Measurements from ENCODE around the gene NPR1. TPM values are rescaled to one million over a fixed set of nuclear protein-coding genes. Genes with fewer than 3 reads are reported as not detected.
"Not testable (repeated sequence)": the region's sequence is repeated elsewhere in the genome, so short reads cannot be mapped to it uniquely, and the experiment has no call there.

NPR1 gene
- total RNA-seq, 1 donor from 2014 or later, result 1.8 TPM

DNA sequence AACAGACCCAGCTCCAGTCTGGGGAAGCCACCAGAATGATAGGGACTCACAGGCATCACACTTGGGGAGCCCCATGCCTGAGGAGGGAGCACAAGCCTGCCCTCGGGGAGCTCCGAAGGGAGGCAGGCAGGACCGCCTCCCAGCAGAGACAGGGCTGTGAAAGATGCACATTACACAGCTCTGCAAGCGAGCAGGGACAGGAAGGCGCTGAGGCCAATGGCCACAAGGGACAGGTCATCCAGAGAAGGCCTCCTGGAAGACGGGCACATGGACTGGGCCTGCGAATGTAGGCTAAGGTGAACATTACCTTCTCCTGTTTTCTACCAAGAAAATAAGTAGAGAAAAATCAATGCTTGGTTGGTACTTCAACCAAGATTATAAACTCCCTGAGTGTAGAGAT, 4.2 kb downstream of the NPR1 start:
- ATAC-seq, result no peak

- ATAC-seq, result peak; percentile 52
Measured at GRCh38 chr1:153683854-153684253, 5.4 kb downstream of the NPR1 start.

DNA sequence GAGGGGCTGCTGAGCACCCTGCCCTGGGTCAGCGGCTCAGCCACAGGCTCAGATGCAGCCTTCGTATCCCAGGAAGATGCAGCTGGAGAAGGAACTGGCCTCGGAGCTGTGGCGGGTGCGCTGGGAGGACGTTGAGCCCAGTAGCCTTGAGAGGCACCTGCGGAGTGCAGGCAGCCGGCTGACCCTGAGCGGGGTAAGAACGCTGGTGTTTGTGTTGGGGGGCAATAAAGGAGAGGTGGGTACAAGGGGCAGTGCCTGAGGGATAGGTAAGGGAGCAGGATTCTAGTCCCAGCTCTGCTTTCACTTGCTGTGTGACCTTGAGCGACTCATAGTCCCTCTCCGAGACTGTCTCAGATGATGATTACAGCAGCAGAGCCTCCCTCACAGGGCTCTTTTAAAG, 6.4 kb downstream of the NPR1 start:
- ATAC-seq, result no peak

- ATAC-seq, result no peak
Measured at GRCh38 chr1:153685544-153686340, 7.3 kb downstream of the NPR1 start.

DNA sequence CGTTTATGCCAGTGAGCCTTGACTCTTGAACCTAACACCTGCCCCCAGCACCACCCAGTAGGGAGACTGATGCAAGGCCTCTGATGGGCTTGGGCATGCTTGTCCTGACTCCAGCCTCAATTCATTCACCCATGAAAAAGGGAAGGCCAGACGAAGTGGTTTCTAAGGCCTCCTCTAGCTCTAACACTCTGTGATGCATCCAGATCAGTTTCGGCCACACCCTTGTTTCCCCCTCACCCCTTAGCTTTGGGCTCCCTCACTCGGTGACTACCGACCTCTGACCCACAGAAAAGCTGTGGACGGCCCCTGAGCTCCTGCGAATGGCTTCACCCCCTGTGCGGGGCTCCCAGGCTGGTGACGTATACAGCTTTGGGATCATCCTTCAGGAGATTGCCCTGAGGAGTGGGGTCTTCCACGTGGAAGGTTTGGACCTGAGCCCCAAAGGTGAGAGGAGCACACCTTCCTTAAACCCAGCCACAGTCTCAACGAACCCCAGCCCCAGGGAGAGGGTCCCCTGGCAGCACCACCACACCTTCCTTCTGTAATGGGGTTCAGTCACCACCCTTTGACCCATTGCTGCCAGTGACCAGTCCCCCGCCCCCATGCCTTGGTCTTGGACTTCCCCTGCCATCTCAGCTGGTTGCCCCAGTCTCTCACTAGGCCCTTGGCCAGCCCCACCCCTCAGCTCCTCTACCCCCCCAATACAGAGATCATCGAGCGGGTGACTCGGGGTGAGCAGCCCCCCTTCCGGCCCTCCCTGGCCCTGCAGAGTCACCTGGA, 9.0 kb downstream of the NPR1 start:
- ATAC-seq, result no peak

DNA sequence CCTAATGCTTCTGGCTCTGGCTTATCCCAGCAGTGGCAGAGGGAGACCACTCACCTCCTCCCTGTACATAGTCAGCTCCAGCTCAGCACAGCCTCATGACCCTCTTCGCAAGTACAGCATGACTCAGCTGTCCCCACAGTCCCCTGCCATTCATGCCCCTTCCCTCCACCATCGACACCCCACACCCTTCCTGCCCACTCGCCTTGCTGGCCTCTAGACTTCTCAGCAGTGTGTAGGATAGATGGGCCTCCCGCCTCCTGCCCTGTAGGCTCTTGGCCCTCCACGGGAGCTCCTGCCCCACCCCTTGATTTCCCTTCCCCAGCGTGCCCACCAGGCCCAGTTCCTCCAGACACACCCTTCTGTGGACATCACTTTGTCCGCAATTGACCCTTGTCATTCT, 9.8 kb downstream of the NPR1 start:
- no peak for ATAC-seq

DNA sequence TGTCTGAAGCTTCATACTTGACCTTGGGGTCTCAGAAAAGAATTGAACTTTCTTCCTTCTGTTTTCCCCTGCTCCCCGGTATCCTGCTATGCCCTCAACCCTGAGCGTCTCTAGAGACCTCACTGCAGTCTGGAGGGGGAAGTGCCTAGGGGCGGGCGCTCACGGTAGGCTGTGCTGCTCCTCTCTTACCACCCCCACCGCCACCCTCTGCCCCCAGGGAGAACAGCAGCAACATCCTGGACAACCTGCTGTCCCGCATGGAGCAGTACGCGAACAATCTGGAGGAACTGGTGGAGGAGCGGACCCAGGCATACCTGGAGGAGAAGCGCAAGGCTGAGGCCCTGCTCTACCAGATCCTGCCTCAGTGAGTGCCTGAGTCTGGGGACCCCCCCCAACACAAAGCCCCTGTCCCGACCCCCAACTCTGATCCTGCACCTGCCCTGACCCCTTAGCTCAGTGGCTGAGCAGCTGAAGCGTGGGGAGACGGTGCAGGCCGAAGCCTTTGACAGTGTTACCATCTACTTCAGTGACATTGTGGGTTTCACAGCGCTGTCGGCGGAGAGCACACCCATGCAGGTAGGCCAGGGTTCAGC, 10.3 kb downstream of the NPR1 start:
- ATAC-seq, result no peak

- no peak for ATAC-seq
Measured at GRCh38 chr1:153693466-153693865, 15.0 kb downstream of the NPR1 start.

GRCh38 chr1:153696741-153697140, 18.3 kb downstream of the NPR1 start:
- ATAC-seq, result no peak

DNA sequence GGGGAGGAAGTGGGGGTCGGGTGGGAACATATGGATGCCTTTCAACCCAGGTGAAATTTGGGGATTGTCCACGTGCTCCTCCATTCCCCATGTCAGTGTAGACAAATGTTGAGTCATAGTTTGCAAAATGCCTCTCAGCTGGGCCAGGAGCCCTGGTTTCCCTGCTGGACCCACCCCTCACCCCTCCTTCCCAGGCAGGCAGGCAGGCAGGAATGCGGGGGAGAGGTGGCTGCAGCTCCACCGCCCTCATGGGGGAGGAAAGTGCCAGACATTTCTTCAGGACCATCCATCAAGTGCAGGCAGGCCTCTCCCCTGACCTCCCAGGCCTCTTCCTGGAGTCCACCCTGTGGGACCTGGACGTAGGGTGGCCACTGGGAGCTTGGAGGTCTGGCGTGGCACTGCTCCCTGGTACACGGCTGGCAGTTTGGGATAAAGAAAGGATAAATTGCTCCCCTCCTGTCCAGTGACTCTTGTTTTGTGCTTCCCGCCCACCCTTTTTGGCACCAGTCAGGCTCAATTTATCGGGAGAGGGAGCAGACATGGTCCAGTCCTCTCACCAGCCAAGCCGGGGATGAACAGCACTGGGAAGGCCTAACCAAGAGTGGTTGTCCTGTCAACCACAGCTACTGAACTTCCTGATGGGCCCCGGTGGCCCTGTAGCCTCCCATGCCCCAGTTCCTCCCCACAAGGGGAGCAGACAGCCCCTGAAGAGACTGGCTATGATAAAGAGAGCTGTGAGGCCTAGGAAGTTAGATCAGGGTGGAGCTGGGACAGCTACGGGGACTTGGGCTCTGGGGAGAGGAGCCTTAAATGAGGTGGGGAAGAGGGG, 18.9 kb downstream of the NPR1 start:
- peak; percentile 33 for ATAC-seq

- ATAC-seq, result peak; percentile 65
Measured at GRCh38 chr1:153698020-153698922, 19.8 kb downstream of the NPR1 start.

DNA sequence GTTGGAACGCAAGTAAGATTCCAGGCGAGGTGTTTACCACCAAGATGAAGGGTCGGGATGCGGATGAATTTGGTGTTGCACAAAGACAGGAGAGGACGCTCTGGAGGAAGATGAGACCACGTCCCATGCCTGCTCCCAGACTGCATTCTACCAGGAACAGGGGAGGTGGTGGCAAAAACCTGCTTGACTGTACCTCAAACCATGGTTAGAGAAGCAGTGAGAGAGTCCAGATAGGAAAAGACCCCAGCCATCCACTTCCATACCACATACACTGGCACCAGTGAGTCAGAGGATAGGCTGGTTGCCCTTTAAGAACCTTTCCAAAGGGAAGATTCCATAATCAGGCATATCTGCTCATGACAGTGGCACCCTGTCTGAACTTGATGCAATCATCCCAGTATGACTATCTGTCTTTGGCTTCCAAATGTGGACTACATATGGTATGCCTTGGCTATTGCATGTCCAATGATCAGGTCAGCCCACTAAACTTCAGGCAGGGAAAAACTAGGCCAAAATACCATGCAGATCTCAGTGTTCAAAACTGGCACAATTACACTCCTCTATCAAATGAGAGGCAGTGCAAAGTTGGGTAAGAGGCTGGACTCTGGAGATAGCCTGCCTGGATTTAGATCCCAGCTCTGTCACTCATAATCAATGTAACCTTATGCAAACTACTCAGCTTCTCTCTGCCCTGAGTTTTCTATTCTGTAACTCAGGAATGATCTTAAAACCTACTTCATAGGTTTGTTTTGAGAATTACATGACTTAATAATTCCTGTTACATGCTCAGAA, 20.6 kb downstream of the NPR1 start:
- ATAC-seq, result no peak

DNA sequence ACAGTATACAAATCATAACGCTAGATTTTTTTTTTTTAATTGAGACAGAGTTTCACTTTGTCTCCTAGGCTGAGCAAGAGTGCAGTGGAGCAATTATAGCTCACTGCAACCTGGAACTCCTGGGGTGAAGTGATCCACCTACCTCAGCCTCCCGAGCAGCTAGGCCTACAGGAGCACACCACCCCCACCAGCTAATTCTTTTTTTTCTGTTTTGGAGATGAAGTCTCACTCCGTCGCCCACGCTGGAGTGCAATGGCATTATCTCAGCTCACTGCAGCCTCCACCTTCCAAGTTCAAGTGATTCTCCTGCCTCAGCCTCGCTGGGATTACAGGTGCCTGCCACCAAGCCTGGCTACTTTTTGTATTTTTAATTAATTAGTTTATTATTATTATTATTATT, 21.3 kb downstream of the NPR1 start:
- no peak for ATAC-seq

- no peak for ATAC-seq
Measured at GRCh38 chr1:153705484-153705883, 27.0 kb downstream of the NPR1 start.

GRCh38 chr1:153711026-153711425, 32.5 kb downstream of the NPR1 start:
- ATAC-seq, result no peak

DNA sequence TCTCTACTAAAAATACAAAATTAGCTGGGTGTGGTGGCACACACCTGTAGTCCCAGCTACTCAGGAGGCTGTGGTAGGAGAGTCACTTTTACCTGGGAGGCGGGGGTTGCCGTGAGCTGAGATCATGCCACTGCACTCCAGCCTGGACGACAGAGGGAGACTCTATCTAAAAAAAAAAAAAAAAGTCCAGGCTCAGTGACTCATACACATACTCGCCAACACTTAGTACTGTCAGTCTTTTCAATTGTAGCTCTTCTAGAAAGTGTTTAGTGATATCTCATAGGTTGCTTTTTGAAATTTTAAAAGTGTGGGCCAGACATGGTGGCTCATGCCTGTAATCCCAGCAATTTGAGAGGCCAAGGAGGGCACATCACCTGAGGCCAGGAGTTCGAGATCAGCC, 37.7 kb downstream of the NPR1 start:
- not testable (repeated sequence) for ATAC-seq

DNA sequence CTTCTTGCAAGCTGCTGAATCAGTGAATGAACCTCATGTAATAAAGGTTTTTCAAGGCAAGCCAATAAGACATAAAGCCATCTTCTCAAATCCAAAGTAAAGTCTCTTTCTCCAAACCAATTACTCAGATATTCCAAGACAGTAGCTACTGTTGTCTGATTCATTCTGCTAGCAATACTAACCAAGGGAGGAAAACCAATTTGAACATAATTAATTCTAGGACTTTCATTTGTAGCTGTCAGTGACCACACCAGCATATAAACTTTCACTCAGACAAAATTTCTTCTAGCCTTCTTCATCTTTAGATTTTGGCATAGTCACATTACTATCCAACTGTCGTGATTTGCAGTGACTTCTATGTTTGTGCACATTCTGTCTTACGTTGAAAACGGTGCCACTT, 38.8 kb downstream of the NPR1 start:
- ATAC-seq, result no peak

DNA sequence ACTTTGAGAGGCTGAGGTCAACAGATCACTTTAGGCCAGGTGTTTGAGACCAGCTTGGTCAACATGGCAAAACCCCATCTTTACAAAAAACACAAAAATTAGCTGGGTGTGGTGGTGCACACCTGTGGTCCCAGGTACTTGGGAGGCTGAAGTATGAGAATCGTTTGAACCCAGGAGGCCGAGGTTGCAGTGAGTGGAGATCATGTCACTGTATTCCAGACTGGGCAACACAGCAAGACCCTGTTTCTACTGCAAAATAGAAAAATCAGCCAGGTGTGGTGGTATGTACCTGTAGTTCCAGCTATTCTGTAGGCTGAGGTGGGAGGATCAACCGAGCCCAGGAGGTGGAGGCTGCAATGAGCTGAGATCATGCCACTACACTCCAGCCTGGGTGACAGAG, 45.2 kb downstream of the NPR1 start:
- no peak for ATAC-seq

DNA sequence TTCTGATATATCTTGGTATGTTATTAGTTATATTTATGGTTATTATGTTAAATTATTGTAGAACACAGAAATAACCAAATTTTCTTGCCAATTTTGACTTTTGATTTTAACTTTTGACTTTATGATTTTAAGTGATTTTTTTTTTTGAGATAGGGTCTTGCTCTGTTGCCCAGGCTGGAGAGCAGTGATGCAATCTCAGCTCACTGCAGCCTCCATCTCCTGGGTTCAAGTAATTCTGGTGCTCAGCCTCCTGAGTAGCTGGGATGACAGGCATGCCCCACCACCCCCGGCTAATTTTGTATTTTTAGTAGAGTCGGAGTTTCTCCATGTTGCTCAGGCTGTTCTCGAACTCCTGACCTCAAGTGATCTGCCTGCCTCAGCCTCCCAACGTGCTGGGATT, 46.1 kb downstream of the NPR1 start:
- not testable (repeated sequence) for ATAC-seq

DNA sequence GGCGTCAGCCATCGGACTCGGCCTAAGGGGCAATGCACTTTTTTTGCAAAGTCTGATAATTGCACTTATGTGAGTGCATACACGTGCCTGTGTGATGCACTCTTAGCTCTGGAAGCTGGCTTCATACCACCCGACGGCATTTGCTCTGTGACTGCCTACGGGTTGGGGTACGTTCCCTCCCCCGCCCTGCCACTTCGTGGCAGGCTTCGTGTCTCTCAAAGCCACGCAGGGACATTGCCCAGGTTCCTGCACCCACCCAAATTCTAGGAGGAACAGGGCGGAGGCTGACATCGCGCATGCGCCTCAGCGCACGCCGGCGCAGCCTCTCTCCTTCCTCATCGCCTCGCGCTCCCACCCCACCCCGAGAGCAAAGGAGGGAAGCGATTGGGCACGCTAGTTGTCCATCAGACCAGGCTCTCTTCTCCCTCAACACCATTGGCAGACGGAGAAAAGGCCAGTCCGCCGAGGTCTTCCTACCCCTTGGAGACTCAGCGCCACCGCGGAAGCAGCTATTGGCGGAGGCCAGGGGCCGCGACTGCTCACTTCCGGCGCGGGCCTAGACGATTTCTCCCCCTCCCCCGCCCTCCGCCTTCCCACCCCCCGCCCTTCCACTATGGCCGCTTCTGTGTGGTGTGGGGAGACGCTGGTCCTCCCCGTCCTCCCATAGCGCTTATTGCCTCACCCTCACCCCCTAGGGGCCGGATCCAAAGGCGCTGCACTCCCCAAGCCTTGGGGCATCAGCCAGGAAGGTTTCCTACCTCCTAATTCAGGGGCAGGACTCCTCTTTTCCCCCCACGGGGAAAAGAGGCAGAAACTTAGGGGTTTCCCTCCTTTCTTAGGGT, 49.2 kb downstream of the NPR1 start, which contains the start of gene INTS3:
INTS3 (plus strand) TSS at position 588 of the 842 bp plus-strand sequence. CDS start 585 bp downstream, outside the sequence.
- peak; percentile 100 for ATAC-seq
